Measurements from ENCODE around the gene FAM131C. TPM values are rescaled to one million over a fixed set of nuclear protein-coding genes. Genes with fewer than 3 reads are reported as not detected.
"Not testable (repeated sequence)": the region's sequence is repeated elsewhere in the genome, so short reads cannot be mapped to it uniquely, and the experiment has no call there.

Gene FAM131C
- total RNA-seq, 1 experiment from 2014 or later = 0.41 TPM

- TF ChIP-seq CTCF (IDR thresholded peaks at IDR 0.05; ENCODE audit: insufficient read depth in 1 of 2, low read depth in 1 of 2, low read length in 1 of 2, severe bottlenecking in 1 of 2, unreplicated experiment in 1 of 2) = no peak
- Mint-ChIP-seq H3K27ac (ENCODE audit: unreplicated experiment) (no peak overlapping the region), H3K36me3 (ENCODE audit: insufficient read depth, unreplicated experiment) (no peaks in the 10 kb centered on the region), H3K27me3 (ENCODE audit: insufficient read depth, unreplicated experiment) (no peaks in the 10 kb centered on the region), H3K9me3 (ENCODE audit: unreplicated experiment) (no peaks in the 10 kb centered on the region), H3K4me3 (ENCODE audit: unreplicated experiment) (no peak overlapping the region), H3K4me1 (ENCODE audit: low read depth, unreplicated experiment) (no peaks in the 10 kb centered on the region)
- H3K27me3 ChIP-seq (replicated peaks; ENCODE audit: control insufficient read depth, insufficient read depth, low read length) = no peaks in the 10 kb centered on the region
- no peaks in the 10 kb centered on the region for H3K36me3 ChIP-seq (ENCODE audit: control insufficient read depth, insufficient read depth, low read length)
- H3K4me1 ChIP-seq = no peaks in the 10 kb centered on the region
- BruUV-seq (replicated peaks) = no TSS peak
- no peaks in the 10 kb centered on the region for H3K9me3 ChIP-seq
- intact Hi-C loops (cut with micrococcal nuclease; ENCODE audit: unreplicated experiment) = no loop called here
- CTCF ChIA-PET = interaction anchor here (1.0 kb wide), 1 partner anchor 26 kb away, joined by 9 read pairs; no protein-coding TSS in a partner anchor
- H3K4me3 ChIP-seq (ENCODE audit: low read depth, low read length) = no peak overlapping the region
- POLR2A ChIA-PET = no interaction called here
- no peak for DNase-seq
These were observed 26.6 kb downstream of the FAM131C start for GRCh38 chr1:16046842-16047241.

GRCh38 chr1:16043950-16044349 is 29.5 kb downstream of the FAM131C start:
- intact Hi-C loops (cut with micrococcal nuclease; ENCODE audit: unreplicated experiment) = no loop called here
- no peaks in the 10 kb centered on the region for H3K4me1 ChIP-seq
- Mint-ChIP-seq H3K27ac (ENCODE audit: unreplicated experiment) (no peak overlapping the region), H3K4me3 (ENCODE audit: unreplicated experiment) (no peak overlapping the region), H3K4me1 (ENCODE audit: low read depth, unreplicated experiment) (no peaks in the 10 kb centered on the region), H3K27me3 (ENCODE audit: insufficient read depth, unreplicated experiment) (no peaks in the 10 kb centered on the region), H3K9me3 (ENCODE audit: unreplicated experiment) (no peaks in the 10 kb centered on the region), H3K36me3 (ENCODE audit: insufficient read depth, unreplicated experiment) (no peaks in the 10 kb centered on the region)
- no peaks in the 10 kb centered on the region for H3K27me3 ChIP-seq (replicated peaks; ENCODE audit: control insufficient read depth, insufficient read depth, low read length)
- no peaks in the 10 kb centered on the region for H3K36me3 ChIP-seq (ENCODE audit: control insufficient read depth, insufficient read depth, low read length)
- H3K4me3 ChIP-seq (ENCODE audit: low read depth, low read length) = no peak overlapping the region
- ChIA-PET POLR2A (no interaction called here), CTCF (no interaction called here)
- TF ChIP-seq CTCF (IDR thresholded peaks at IDR 0.05; ENCODE audit: insufficient read depth in 1 of 2, low read depth in 1 of 2, low read length in 1 of 2, severe bottlenecking in 1 of 2, unreplicated experiment in 1 of 2) = no peak
- no peaks in the 10 kb centered on the region for H3K9me3 ChIP-seq
- BruUV-seq (replicated peaks) = no TSS peak
- no peak for DNase-seq

GRCh38 chr1:16043521-16043920 is 29.9 kb downstream of the FAM131C start, which contains the start of gene CLCNKB:
Gene CLCNKB, plus strand, starts transcription at chr1:16043782. Its CDS starts 711 bp downstream, at chr1:16044493.
- Mint-ChIP-seq H3K9me3 (ENCODE audit: unreplicated experiment) (no peaks in the 10 kb centered on the region), H3K36me3 (ENCODE audit: insufficient read depth, unreplicated experiment) (no peaks in the 10 kb centered on the region), H3K4me1 (ENCODE audit: low read depth, unreplicated experiment) (no peaks in the 10 kb centered on the region), H3K27ac (ENCODE audit: unreplicated experiment) (no peak within 1 kb of the TSS), H3K4me3 (ENCODE audit: unreplicated experiment) (no peak within 1 kb of the TSS), H3K27me3 (ENCODE audit: insufficient read depth, unreplicated experiment) (no peaks in the 10 kb centered on the region)
- DNase-seq = no peak
- BruUV-seq (replicated peaks) = no TSS peak
- ChIA-PET CTCF (no interaction called here), POLR2A (no interaction called here)
- Histone ChIP-seq H3K4me1 (no peaks in the 10 kb centered on the region), H3K9me3 (no peaks in the 10 kb centered on the region), H3K36me3 (ENCODE audit: control insufficient read depth, insufficient read depth, low read length) (no peaks in the 10 kb centered on the region), H3K27me3 (replicated peaks; ENCODE audit: control insufficient read depth, insufficient read depth, low read length) (no peaks in the 10 kb centered on the region), H3K4me3 (ENCODE audit: low read depth, low read length) (no peak within 1 kb of the TSS)
- intact Hi-C loops (cut with micrococcal nuclease; ENCODE audit: unreplicated experiment) = no loop called here
- no peak for TF ChIP-seq CTCF (IDR thresholded peaks at IDR 0.05; ENCODE audit: insufficient read depth in 1 of 2, low read depth in 1 of 2, low read length in 1 of 2, severe bottlenecking in 1 of 2, unreplicated experiment in 1 of 2)

GRCh38 chr1:16042654-16043053 is 30.8 kb downstream of the FAM131C start:
- H3K9me3 Mint-ChIP-seq (ENCODE audit: unreplicated experiment); H3K9me3 ChIP-seq; H3K36me3 Mint-ChIP-seq (ENCODE audit: insufficient read depth, unreplicated experiment); H3K27me3 Mint-ChIP-seq (ENCODE audit: insufficient read depth, unreplicated experiment); POLR2A ChIA-PET; CTCF ChIA-PET; H3K4me3 ChIP-seq (ENCODE audit: low read depth, low read length); H3K4me3 Mint-ChIP-seq (ENCODE audit: unreplicated experiment); intact Hi-C loops (cut with micrococcal nuclease; ENCODE audit: unreplicated experiment); DNase-seq; H3K27ac Mint-ChIP-seq (ENCODE audit: unreplicated experiment); H3K36me3 ChIP-seq (ENCODE audit: control insufficient read depth, insufficient read depth, low read length); BruUV-seq (replicated peaks); H3K4me1 Mint-ChIP-seq (ENCODE audit: low read depth, unreplicated experiment); H3K4me1 ChIP-seq; H3K27me3 ChIP-seq (replicated peaks; ENCODE audit: control insufficient read depth, insufficient read depth, low read length): not testable (repeated sequence)

Data from Caco-2 (cell line).